ENCODE data around the gene KIF5B. TPM values are rescaled to one million over a fixed set of nuclear protein-coding genes. Genes with fewer than 3 reads are reported as not detected.
"Not testable (repeated sequence)": the region's sequence is repeated elsewhere in the genome, so short reads cannot be mapped to it uniquely, and the experiment has no call there.

Gene KIF5B
- 100 to 1,000 TPM; 142 to 155 TPM for total RNA-seq

DNA sequence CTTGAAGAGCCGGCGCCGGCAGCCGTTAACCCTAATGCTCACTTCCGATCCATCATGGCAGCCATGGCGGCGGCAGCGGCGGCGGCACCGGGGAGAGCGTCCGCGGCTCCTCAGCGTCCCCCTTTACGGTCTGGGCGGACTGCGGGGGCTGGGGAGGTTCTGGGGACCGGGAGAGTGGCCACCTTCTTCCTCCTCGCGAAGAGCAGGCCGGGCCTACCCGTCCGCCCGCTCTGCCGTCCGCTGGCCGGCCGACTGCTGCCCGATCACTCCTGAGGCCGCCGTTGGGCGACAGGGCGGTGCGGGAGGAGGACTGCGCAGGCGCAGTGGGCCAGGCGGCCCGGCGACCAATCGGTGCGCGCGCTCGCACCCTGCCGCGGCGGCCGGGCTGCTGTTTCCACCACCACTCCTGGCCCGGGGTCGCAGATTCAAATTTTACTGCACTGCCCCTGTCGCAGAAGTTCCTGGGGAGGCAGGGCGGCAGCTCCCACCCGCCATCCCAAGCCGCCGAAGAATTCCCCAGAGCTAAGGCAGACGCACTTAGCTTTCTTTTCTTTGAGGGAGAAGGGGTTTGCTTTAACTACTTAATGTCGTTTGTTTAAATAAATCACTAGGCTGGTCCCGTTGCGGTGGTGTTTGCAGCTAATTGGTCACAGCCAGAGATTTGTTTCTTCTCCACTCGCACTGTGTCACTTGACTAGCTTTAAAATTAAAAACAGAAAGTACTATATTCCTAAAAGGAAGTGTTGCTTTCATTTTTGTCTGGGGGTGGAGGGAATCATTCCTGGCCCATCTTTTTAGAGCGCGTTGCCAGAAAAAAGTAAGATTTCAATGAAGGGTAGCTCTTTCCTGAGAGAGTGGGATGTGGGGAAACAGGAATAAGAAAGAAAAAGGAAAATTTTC lies at the start of gene KIF5B:
KIF5B (minus strand) TSS at position 290 of the 900 bp plus-strand sequence. CDS start 452 bp downstream, outside the sequence.
- no peaks in the 10 kb centered on the region for H3K9me3 ChIP-seq
- no peaks in the 10 kb centered on the region for H3K27me3 ChIP-seq
- DNase-seq (ENCODE audit: low spot score) = peak; percentile 84
- TF ChIP-seq, protein P1, sequence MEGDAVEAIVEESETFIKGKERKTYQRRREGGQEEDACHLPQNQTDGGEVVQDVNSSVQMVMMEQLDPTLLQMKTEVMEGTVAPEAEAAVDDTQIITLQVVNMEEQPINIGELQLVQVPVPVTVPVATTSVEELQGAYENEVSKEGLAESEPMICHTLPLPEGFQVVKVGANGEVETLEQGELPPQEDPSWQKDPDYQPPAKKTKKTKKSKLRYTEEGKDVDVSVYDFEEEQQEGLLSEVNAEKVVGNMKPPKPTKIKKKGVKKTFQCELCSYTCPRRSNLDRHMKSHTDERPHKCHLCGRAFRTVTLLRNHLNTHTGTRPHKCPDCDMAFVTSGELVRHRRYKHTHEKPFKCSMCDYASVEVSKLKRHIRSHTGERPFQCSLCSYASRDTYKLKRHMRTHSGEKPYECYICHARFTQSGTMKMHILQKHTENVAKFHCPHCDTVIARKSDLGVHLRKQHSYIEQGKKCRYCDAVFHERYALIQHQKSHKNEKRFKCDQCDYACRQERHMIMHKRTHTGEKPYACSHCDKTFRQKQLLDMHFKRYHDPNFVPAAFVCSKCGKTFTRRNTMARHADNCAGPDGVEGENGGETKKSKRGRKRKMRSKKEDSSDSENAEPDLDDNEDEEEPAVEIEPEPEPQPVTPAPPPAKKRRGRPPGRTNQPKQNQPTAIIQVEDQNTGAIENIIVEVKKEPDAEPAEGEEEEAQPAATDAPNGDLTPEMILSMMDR (IDR thresholded peaks at IDR 0.05) = no peak
- H3K4me1 ChIP-seq = peaks cover 0 to 33% of the 10 kb centered on the region in 2 donors
- no peaks in the 10 kb centered on the region for H3K36me3 ChIP-seq
- H3K27ac ChIP-seq = peak within 1 kb of the TSS; percentile 96 to 99
- H3K4me3 ChIP-seq = peak within 1 kb of the TSS; percentile 85 to 93

DNA sequence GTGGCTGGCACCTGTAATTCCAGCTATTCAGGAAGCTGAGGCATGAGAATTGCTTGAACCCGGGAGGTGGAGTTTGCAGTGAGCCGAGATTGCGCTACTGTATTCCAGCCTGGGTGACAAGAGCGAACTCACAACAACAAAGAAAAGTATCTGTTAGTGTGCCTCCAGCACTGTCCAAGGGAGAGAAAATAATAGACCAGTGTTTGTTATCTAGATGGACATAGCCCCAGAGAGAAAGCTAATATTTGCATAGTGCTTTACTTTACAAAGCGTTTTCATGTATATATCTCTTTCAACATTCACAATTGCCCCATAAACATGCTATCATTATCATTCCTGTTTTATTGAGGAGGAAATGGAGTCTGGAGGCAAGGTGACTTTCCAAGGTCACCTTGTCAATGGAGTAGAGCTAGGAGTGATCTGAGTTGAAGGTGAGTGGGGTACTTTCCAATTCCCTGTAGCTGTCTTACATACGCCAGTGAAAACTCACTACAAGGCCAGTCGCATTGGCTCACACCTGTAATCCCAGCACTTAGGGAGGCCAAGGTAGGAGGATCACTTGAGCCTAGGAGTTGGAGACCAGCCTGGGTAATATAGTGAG lies 49.7 kb upstream of the KIF5B start:
- TF ChIP-seq, protein P1 (IDR thresholded peaks at IDR 0.05) = no peak
- no peak overlapping the region for H3K4me3 ChIP-seq
- H3K27ac ChIP-seq = no peak overlapping the region
- no peak for DNase-seq (ENCODE audit: low spot score)
- no peaks in the 10 kb centered on the region for H3K36me3 ChIP-seq
- no peaks in the 10 kb centered on the region for H3K4me1 ChIP-seq
- no peaks in the 10 kb centered on the region for H3K9me3 ChIP-seq
- H3K27me3 ChIP-seq = no peaks in the 10 kb centered on the region

DNA sequence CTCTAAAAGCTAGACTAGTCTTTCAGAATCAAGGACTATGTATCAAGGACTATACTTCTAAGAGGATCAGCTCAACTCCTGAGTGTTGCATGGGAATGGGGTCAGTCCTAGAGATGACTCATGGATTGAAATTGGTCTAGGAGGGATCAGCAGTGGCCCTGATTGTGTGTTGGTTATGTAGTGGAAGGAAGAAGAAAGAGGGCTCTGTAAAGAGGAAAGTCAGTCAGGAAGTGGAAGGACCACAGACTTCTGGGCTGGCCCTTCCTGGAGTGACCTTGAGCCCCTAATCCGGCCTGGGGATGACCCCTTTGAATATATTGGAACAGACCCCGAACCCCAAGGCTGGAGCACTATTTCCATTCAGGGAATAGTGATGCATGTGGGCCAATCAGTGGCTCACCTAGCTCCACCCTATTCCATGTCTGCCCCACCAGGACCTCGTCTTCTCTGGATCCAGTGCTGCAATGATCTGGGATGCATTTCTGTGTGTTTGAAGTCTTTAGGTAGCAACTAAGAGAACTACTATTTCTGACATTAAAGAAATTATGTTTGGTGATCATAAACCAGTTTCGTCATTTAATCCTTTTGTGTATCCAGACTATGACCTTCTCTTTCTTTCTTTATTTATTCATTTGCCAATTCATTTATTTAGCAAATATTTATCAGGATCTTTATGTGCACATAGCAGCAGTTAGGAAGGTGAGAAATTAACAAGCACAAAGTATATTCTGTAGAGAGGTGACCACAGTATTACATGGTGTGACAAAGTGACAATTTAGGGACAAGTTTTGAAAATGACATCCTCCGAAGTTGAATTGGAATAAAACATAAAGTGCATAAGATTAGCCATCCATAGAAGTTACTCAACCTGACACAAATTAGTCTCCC lies 48.6 kb upstream of the KIF5B start:
- Histone ChIP-seq H3K36me3 (no peaks in the 10 kb centered on the region), H3K27me3 (no peaks in the 10 kb centered on the region), H3K4me3 (no peak overlapping the region), H3K9me3 (no peaks in the 10 kb centered on the region), H3K4me1 (no peaks in the 10 kb centered on the region), H3K27ac (no peak overlapping the region)
- TF ChIP-seq, protein P1 (IDR thresholded peaks at IDR 0.05) = no peak
- no peak for DNase-seq (ENCODE audit: low spot score)

DNA sequence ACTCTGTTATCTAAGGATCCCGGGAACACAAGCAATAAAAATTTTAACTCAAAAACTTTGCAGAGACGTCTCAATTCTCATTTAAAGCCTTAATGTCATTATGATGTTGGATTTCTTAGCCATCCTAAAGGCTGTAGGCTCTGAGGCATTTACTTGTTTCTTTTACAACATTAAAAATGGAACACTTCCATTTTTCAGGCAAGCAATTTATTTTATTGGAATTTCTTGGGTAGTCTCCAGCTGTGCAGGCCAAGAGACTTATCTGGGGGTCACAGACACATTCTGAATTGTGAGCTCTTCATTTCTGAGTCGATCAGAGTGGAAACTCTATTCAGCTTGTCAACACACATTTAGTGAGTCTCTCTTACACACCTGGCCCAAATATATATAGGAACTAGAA lies 48.0 kb upstream of the KIF5B start:
- Histone ChIP-seq H3K4me1 (no peaks in the 10 kb centered on the region), H3K9me3 (no peaks in the 10 kb centered on the region), H3K36me3 (no peaks in the 10 kb centered on the region), H3K27ac (no peak overlapping the region), H3K4me3 (no peak overlapping the region), H3K27me3 (no peaks in the 10 kb centered on the region)
- no peak for DNase-seq (ENCODE audit: low spot score)
- TF ChIP-seq, protein P1 (IDR thresholded peaks at IDR 0.05) = no peak

DNA sequence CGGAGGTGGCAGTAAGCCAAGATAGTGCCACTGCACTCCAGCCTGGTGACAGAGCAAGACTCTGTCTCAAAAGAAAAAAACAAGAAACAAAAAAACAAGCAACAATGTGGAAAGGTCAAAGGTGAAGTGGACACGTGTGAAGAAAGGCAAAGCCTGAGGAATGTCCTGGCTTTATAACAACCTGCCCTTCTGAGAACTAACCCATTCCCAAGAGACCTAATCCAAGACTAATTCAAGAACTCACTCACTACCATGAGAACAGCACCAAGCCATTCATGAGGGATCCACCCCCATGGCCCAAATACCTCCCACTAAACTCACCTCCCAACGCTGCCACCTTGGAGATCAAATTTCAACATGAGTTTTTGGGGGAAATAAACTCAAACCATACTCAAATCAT lies 47.5 kb upstream of the KIF5B start:
- DNase-seq (ENCODE audit: low spot score) = no peak
- TF ChIP-seq, protein P1 (IDR thresholded peaks at IDR 0.05) = no peak

DNA sequence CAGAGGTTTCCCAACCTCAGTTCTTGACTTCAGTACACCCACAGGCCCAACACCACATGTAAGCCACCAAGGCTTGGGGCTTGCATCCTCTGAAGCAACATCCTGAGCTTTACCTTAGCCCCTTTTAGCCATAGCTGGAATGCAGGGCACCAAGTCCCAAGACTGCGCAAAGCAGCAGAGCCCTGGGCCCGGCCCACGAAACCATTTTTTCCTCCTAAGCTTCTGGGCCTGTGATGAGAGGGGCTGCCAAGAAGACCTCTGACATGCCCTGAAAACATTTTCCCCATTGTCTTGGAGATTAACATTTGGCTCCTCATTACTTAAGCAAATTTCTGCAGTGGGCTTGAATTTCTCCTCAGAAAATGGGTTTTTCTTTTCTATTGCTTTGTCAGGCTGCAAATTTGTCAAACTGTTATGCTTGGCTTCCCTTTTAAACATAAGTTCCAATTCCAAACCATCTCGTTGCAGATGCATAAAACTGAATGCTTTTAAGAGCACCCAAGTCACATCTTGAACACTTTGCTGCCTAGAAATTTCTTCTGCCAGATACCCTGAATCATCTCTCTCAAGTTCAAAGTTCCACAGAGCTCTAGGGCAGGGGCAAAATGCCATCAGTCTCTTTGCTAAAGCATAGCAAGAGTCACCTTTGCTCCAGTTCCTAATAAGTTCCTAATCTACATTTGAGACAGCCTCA lies 42.5 kb upstream of the KIF5B start:
- H3K4me1 ChIP-seq; H3K9me3 ChIP-seq; H3K4me3 ChIP-seq; DNase-seq (ENCODE audit: low spot score); H3K36me3 ChIP-seq; H3K27me3 ChIP-seq; H3K27ac ChIP-seq: not testable (repeated sequence)

More for the DNA sequence above, 47.5 kb upstream of the KIF5B start:
- no peaks in the 10 kb centered on the region for H3K36me3 ChIP-seq
- no peaks in the 10 kb centered on the region for H3K27me3 ChIP-seq
- no peak overlapping the region for H3K27ac ChIP-seq
- no peak overlapping the region for H3K4me3 ChIP-seq
- no peaks in the 10 kb centered on the region for H3K9me3 ChIP-seq
- H3K4me1 ChIP-seq = no peaks in the 10 kb centered on the region

Data from right atrium auricular region (tissue), 2 donors.